Natural killer cell (primary cell): Measurements from ENCODE around the gene AUTS2. TPM values are rescaled to one million over a fixed set of nuclear protein-coding genes. Genes with fewer than 3 reads are reported as not detected.

Experiments
- ATAC-seq, 3 donors: fragments of 150-1000 bp in 2 of 3; fragments of 200-7000 bp in 1 of 3; cut with Tn5 transposase; 1 replicate in 1 of 3; 2 replicates in 2 of 3; pipeline ENCODE4 v1.10.0; 2021; ENCODE audit warnings: mild to moderate bottlenecking in 2 of 3, moderate library complexity in 2 of 3
- DNase-seq, 2 donors: peaks; one replicate each; pipeline versions ENCODE4 v3.0.0 to v3.0.0-alpha.2; 2013 to 2021; ENCODE audit warnings: mixed read lengths in 1 of 2
- H3K27ac ChIP-seq: one replicate; pipeline ENCODE4 v1.5.1; 2013; ENCODE audit warnings: mild to moderate bottlenecking, low read length
- H3K27me3 ChIP-seq: one replicate; pipeline ENCODE4 v1.6.1; 2013; ENCODE audit warnings: low read length; ENCODE audit not compliant: control insufficient read depth, insufficient read depth
- H3K36me3 ChIP-seq: one replicate; pipeline ENCODE4 v1.6.1; 2013; ENCODE audit warnings: low read length; ENCODE audit not compliant: control insufficient read depth, insufficient read depth
- H3K4me1 ChIP-seq: one replicate; pipeline ENCODE4 v1.6.1; 2013; ENCODE audit warnings: low read length; ENCODE audit not compliant: control insufficient read depth, insufficient read depth
- H3K4me3 ChIP-seq: one replicate; pipeline ENCODE4 v1.5.1; 2013; ENCODE audit warnings: low read length
- H3K9me3 ChIP-seq: one replicate; pipeline ENCODE4 v1.6.1; 2013; ENCODE audit warnings: low read length; ENCODE audit not compliant: control insufficient read depth, insufficient read depth
- H3K27ac Mint-ChIP-seq, 2 donors: one replicate each; pipeline ENCODE4 v1.8.0; 2022; ENCODE audit warnings: mild to moderate bottlenecking in 2 of 2, mixed read lengths in 2 of 2, moderate library complexity in 1 of 2
- H3K27me3 Mint-ChIP-seq, 2 donors: one replicate each; pipeline ENCODE4 v1.8.0; 2022; ENCODE audit warnings: low read depth in 2 of 2, mixed read lengths in 2 of 2
- H3K36me3 Mint-ChIP-seq: one replicate; pipeline ENCODE4 v1.8.0; 2022; ENCODE audit warnings: mixed read lengths
- H3K4me1 Mint-ChIP-seq, 2 donors: one replicate each; pipeline ENCODE4 v1.8.0; 2022; ENCODE audit warnings: mixed read lengths in 2 of 2
- H3K4me3 Mint-ChIP-seq: one replicate; pipeline ENCODE4 v1.8.0; 2022; ENCODE audit warnings: mild to moderate bottlenecking, moderate library complexity, mixed read lengths
- H3K9me3 Mint-ChIP-seq, 2 donors: one replicate each; pipeline ENCODE4 v1.8.0; 2022; ENCODE audit warnings: mixed read lengths in 2 of 2
- CTCF ChIP-seq: fragments of 200-600 bp; IDR thresholded peaks from one replicate; pipeline ENCODE4 v1.8.0; 2022; ENCODE audit warnings: antibody characterized with exemption
- WGBS: methylation state at CpG from one replicate; pipeline ENCODE4 v1.1.7; 2013; ENCODE audit warnings: missing lambda C conversion rate; ENCODE audit not compliant: insufficient coverage; 5-methylcytosine and 5-hydroxymethylcytosine counted together
- intact Hi-C: fragments of 100-400 bp; cut with micrococcal nuclease; formaldehyde crosslinking; loops from one replicate; pipeline ENCODE4 v1.14.2; 2022
- total RNA-seq, 4 donors: library from RNA; stranded (reverse); fragments of 120-200 nt in 1 of 4; gene quantifications; one replicate each; pipeline versions ENCODE4 v1.2.3 to v1.2.4, GENCODE V29; 2013 to 2022

The AUTS2 gene
- total RNA-seq, 3 donors from 2014 or later (not counting 1 experiment from before 2014, with no cell fraction given) = 147 to 197 (median 155) TPM

GRCh38 chr7:69934144-69934903 is 336.0 kb downstream of the AUTS2 start:
- H3K27me3 Mint-ChIP-seq = no peaks in the 10 kb centered on the region
- 83% methylated on average over 5 of the region's 5 CpGs for WGBS
- H3K4me1 Mint-ChIP-seq = no peaks in the 10 kb centered on the region
- DNase-seq (no peak), ATAC-seq (no peak)
- no peaks in the 10 kb centered on the region for H3K4me1 ChIP-seq
- TF ChIP-seq CTCF = no peak
- intact Hi-C loops = no loop called here
- H3K4me3 ChIP-seq = no peak overlapping the region
- H3K27ac ChIP-seq = no peak overlapping the region
- no peaks in the 10 kb centered on the region for H3K9me3 ChIP-seq
- no peaks in the 10 kb centered on the region for H3K27me3 ChIP-seq
- no peaks in the 10 kb centered on the region for H3K36me3 Mint-ChIP-seq
- H3K27ac Mint-ChIP-seq = no peak overlapping the region
- H3K4me3 Mint-ChIP-seq = no peak overlapping the region
- no peaks in the 10 kb centered on the region for H3K9me3 Mint-ChIP-seq
- H3K36me3 ChIP-seq = no peaks in the 10 kb centered on the region

GRCh38 chr7:69935107-69935506 is 336.8 kb downstream of the AUTS2 start:
- H3K4me1 Mint-ChIP-seq = no peaks in the 10 kb centered on the region
- H3K27ac Mint-ChIP-seq = no peak overlapping the region
- no peak for TF ChIP-seq CTCF
- 70% methylated on average over 2 of the region's 2 CpGs for WGBS
- intact Hi-C loops = no loop called here
- Histone ChIP-seq H3K4me1 (no peaks in the 10 kb centered on the region), H3K27ac (no peak overlapping the region), H3K9me3 (no peaks in the 10 kb centered on the region), H3K36me3 (no peaks in the 10 kb centered on the region), H3K4me3 (no peak overlapping the region), H3K27me3 (no peaks in the 10 kb centered on the region)
- ATAC-seq (no peak), DNase-seq (no peak)
- H3K36me3 Mint-ChIP-seq = no peaks in the 10 kb centered on the region
- no peak overlapping the region for H3K4me3 Mint-ChIP-seq
- no peaks in the 10 kb centered on the region for H3K27me3 Mint-ChIP-seq
- no peaks in the 10 kb centered on the region for H3K9me3 Mint-ChIP-seq

DNA sequence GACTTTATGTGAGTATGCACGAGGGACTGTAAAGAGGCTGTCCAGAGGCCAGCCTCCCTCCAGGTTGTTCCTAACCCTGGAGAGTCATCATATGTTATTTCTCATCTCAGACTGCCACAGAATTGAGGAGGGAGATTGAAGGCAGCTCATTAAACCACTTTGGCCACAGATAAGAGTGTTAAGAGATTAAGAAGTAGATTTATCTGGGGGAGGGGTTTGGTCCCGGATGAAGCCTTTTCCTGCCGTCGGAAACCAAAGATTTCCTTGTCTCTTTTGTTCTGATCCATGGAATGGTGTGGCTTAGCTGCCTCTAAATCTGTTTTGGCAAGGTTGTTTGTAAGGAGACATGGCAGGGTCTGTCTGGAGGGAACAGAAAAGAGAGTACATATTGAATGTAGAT is 338.8 kb downstream of the AUTS2 start:
- Mint-ChIP-seq H3K4me1 (peaks cover 8% of the 10 kb centered on the region in 2 donors), H3K27me3 (no peaks in the 10 kb centered on the region), H3K27ac (no peak overlapping the region), H3K36me3 (no peaks in the 10 kb centered on the region), H3K9me3 (no peaks in the 10 kb centered on the region), H3K4me3 (no peak overlapping the region)
- H3K4me3 ChIP-seq = no peak overlapping the region
- H3K9me3 ChIP-seq = no peaks in the 10 kb centered on the region
- intact Hi-C loops = no loop called here
- no peaks in the 10 kb centered on the region for H3K27me3 ChIP-seq
- no peak for TF ChIP-seq CTCF
- H3K27ac ChIP-seq = no peak overlapping the region
- no peak for DNase-seq
- no peak for ATAC-seq
- WGBS = 83% methylated on average over 4 of the region's 4 CpGs
- no peaks in the 10 kb centered on the region for H3K36me3 ChIP-seq
- H3K4me1 ChIP-seq = no peaks in the 10 kb centered on the region

GRCh38 chr7:69939317-69939716 is 341.0 kb downstream of the AUTS2 start:
- WGBS = no CpG with 5 or more reads among the region's 1 CpG
- Mint-ChIP-seq H3K9me3 (no peaks in the 10 kb centered on the region), H3K27ac (no peak overlapping the region), H3K4me3 (no peak overlapping the region), H3K4me1 (peaks cover 8% of the 10 kb centered on the region in 2 donors), H3K36me3 (no peaks in the 10 kb centered on the region), H3K27me3 (no peaks in the 10 kb centered on the region)
- Histone ChIP-seq H3K4me1 (no peaks in the 10 kb centered on the region), H3K27me3 (no peaks in the 10 kb centered on the region), H3K4me3 (no peak overlapping the region), H3K36me3 (no peaks in the 10 kb centered on the region), H3K9me3 (no peaks in the 10 kb centered on the region), H3K27ac (no peak overlapping the region)
- TF ChIP-seq CTCF = no peak
- DNase-seq (no peak), ATAC-seq (no peak)
- intact Hi-C loops = no loop called here
